Adrenal gland (tissue), 5 donors: ENCODE measurements around the gene PPM1F.

Source experiments
- CTCF ChIP-seq, 6 experiments: fragments of 450-650 bp in 4 of 6; fragments of 200-600 bp in 2 of 6; sonication (generic) in 1 of 6; IDR thresholded peaks; 1 replicate in 5 of 6; 2 replicates in 1 of 6; pipeline versions ENCODE4 v1.5.1 to v1.8.0; 2016 to 2021; ENCODE audit warnings: antibody characterized with exemption in 6 of 6, mild to moderate bottlenecking in 2 of 6, moderate library complexity in 1 of 6
- POLR2A ChIP-seq, 2 donors: fragments of 450-650 bp; IDR thresholded peaks; one replicate each; pipeline ENCODE4 v1.6.1; 2017; ENCODE audit warnings: antibody characterized with exemption in 2 of 2, mild to moderate bottlenecking in 2 of 2, moderate library complexity in 1 of 2
- donor health status: DM: no; HTN: no; CAD: no.

GRCh38 chr22:21940521-21940920 lies 12.1 kb downstream of the PPM1F start:
- TF ChIP-seq CTCF (IDR thresholded peaks at IDR 0.05) = no peak
- TF ChIP-seq POLR2A (IDR thresholded peaks at IDR 0.05) = no peak
